ENCODE data around the gene PLSCR1. TPM values are rescaled to one million over a fixed set of nuclear protein-coding genes. Genes with fewer than 3 reads are reported as not detected.
"Not testable (repeated sequence)": the region's sequence is repeated elsewhere in the genome, so short reads cannot be mapped to it uniquely, and the experiment has no call there.

The PLSCR1 gene
- total RNA-seq, 3 donors from 2014 or later (not counting 1 experiment from before 2014, with no cell fraction given): 24.2 to 38.2 (median 35.2) TPM

- Histone ChIP-seq H3K9me3 (ENCODE audit: control insufficient read depth, insufficient read depth, low read length) (peaks cover 6% of the 10 kb centered on the region), H3K4me1 (ENCODE audit: control insufficient read depth, insufficient read depth, low read length) (peaks cover 11% of the 10 kb centered on the region), H3K4me3 (ENCODE audit: low read length) (no peak overlapping the region), H3K27me3 (ENCODE audit: control insufficient read depth, insufficient read depth, low read length) (no peaks in the 10 kb centered on the region), H3K27ac (ENCODE audit: low read length) (no peak overlapping the region), H3K36me3 (ENCODE audit: control insufficient read depth, insufficient read depth, low read length) (no peaks in the 10 kb centered on the region)
- Mint-ChIP-seq H3K4me1 (peaks cover 15 to 16% of the 10 kb centered on the region in 2 donors), H3K4me3 (no peak overlapping the region), H3K27me3 (ENCODE audit: low read depth in 2 of 2) (no peaks in the 10 kb centered on the region), H3K36me3 (no peaks in the 10 kb centered on the region), H3K9me3 (peaks cover 0 to 2% of the 10 kb centered on the region in 2 donors), H3K27ac (no peak overlapping the region)
- no peak for DNase-seq
- ATAC-seq: no peak
- WGBS (ENCODE audit: insufficient coverage): 100% methylated on average over 1 of the region's 1 CpG
- TF ChIP-seq, protein P1, sequence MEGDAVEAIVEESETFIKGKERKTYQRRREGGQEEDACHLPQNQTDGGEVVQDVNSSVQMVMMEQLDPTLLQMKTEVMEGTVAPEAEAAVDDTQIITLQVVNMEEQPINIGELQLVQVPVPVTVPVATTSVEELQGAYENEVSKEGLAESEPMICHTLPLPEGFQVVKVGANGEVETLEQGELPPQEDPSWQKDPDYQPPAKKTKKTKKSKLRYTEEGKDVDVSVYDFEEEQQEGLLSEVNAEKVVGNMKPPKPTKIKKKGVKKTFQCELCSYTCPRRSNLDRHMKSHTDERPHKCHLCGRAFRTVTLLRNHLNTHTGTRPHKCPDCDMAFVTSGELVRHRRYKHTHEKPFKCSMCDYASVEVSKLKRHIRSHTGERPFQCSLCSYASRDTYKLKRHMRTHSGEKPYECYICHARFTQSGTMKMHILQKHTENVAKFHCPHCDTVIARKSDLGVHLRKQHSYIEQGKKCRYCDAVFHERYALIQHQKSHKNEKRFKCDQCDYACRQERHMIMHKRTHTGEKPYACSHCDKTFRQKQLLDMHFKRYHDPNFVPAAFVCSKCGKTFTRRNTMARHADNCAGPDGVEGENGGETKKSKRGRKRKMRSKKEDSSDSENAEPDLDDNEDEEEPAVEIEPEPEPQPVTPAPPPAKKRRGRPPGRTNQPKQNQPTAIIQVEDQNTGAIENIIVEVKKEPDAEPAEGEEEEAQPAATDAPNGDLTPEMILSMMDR (IDR thresholded peaks at IDR 0.05): no peak
- intact Hi-C loops (cut with micrococcal nuclease): no loop called here
Measured at GRCh38 chr3:146499701-146500100, 44.7 kb downstream of the PLSCR1 start.

DNA sequence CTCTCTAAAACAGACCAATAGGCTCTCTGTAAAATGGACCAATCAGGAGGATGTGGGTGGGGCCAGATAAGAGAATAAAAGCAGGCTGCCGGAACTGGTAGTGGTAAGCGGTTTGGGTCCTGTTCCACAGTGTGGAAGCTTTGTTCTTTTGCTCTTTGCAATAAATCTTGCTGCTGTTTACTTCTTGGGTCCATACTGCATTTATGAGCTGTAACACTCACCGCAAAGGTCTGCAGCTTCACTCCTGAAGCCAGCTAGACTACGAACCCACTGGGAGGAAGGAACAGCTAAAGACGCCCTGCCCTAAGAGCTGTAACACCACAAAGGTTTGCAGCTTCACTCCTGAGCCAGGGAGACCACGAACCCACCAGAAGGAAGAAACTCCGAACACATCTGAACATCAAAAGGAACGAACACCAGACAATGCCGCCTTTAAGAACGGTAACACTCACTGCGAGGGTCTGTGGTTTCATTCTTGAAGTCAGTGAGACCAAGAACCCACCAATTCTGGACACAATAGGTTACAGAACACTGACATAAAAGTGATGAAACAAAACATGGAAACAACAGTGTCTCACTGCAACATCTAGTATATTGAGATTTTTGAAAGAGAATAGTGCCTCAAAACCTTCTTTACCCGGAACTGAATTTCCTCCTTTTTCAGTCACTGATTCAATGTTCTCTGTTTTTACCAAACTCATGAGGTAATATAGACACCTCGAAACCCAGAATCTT lies 46.2 kb downstream of the PLSCR1 start:
- Histone ChIP-seq H3K27me3 (ENCODE audit: control insufficient read depth, insufficient read depth, low read length) (no peaks in the 10 kb centered on the region), H3K4me1 (ENCODE audit: control insufficient read depth, insufficient read depth, low read length) (peaks cover 11% of the 10 kb centered on the region), H3K4me3 (ENCODE audit: low read length) (peak overlapping the region; percentile 1), H3K36me3 (ENCODE audit: control insufficient read depth, insufficient read depth, low read length) (no peaks in the 10 kb centered on the region), H3K9me3 (ENCODE audit: control insufficient read depth, insufficient read depth, low read length) (peaks cover 6% of the 10 kb centered on the region), H3K27ac (ENCODE audit: low read length) (peak overlapping the region; percentile 14)
- ATAC-seq: peak in 2 of 3 donors; percentile 60 to 75
- DNase-seq: peak in 1 of 2 donors; percentile 50
- TF ChIP-seq, protein P1 (IDR thresholded peaks at IDR 0.05): no peak
- peak overlapping the region; percentile 80 for H3K4me3 Mint-ChIP-seq
- H3K4me1 Mint-ChIP-seq: peaks cover 15 to 16% of the 10 kb centered on the region in 2 donors
- WGBS (ENCODE audit: insufficient coverage): 22% methylated on average over 12 of the region's 13 CpGs
- peaks cover 0 to 2% of the 10 kb centered on the region in 2 donors for H3K9me3 Mint-ChIP-seq
- intact Hi-C loops (cut with micrococcal nuclease): no loop called here
- H3K27ac Mint-ChIP-seq: peak overlapping the region; percentile 71 to 83
- no peaks in the 10 kb centered on the region for H3K36me3 Mint-ChIP-seq
- peaks cover under 1 to 4% of the 10 kb centered on the region in 2 donors for H3K27me3 Mint-ChIP-seq (ENCODE audit: low read depth in 2 of 2)

DNA sequence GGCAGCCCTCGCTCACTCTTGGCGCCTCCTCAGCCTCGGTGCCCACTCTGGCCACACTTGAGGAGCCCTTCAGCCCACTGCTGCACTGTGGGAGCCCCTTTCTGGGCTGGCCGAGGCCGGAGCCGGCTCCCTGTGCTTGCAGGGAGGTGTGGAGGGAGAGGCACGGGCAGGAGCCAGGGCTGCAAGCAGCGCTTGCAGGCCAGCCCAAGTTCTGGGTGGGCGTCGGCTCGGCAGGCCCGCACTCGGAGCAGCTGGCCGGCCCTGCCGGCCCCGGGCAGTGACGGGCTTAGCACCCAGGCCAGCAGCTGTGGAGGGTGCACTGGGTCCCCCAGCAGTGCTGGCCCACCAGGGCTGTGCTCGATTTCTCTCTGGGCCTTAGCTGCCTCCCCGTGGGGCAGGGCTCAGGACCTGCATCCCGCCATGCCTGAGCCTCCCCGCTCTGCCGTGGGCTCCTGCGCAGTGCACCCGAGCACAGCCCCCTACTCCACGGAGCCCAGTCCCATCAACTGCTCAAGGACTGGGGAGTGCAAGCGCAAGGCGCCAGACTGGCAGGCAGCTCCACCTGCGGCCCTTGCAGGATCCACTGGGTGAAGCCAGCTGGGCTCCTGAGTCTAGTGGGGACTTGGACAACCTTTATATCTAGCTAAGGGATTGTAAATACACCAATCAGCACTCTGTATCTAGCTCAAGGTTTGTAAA lies 47.1 kb downstream of the PLSCR1 start:
- H3K9me3 ChIP-seq (ENCODE audit: control insufficient read depth, insufficient read depth, low read length); DNase-seq; H3K27ac ChIP-seq (ENCODE audit: low read length); H3K36me3 ChIP-seq (ENCODE audit: control insufficient read depth, insufficient read depth, low read length); H3K4me3 ChIP-seq (ENCODE audit: low read length); intact Hi-C loops (cut with micrococcal nuclease); H3K36me3 Mint-ChIP-seq; H3K9me3 Mint-ChIP-seq; ATAC-seq; H3K27me3 ChIP-seq (ENCODE audit: control insufficient read depth, insufficient read depth, low read length): not testable (repeated sequence)
- peaks cover 11% of the 10 kb centered on the region for H3K4me1 ChIP-seq (ENCODE audit: control insufficient read depth, insufficient read depth, low read length)
- peaks cover 15 to 16% of the 10 kb centered on the region in 2 donors for H3K4me1 Mint-ChIP-seq
- peaks cover 10 to 13% of the 10 kb centered on the region in 2 donors for H3K27me3 Mint-ChIP-seq (ENCODE audit: low read depth in 2 of 2)
- WGBS (ENCODE audit: insufficient coverage): 95% methylated on average over 28 of the region's 28 CpGs
- peak overlapping the region; percentile 80 for H3K4me3 Mint-ChIP-seq
- peak overlapping the region in 1 of 2 donors; percentile 83 for H3K27ac Mint-ChIP-seq

DNA sequence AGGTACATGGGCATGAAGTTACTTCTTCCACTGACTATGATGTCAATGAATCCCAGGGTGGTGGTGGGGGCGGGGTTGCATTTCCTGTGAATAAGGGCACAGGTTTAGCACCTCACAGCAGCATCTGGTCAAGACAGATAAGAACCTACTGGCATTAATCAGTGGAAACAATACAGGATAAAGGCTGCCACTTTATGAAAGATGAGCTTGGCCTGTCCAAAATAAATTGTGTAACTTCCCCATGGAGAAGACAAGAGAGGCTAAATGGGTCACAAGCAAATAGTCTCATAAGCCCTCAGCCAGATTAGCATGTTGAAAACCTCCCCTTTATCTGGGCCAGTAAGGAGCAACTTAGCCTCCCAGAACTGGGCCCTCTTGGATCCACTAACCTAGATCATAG lies 47.7 kb downstream of the PLSCR1 start:
- intact Hi-C loops (cut with micrococcal nuclease): no loop called here
- H3K36me3 ChIP-seq (ENCODE audit: control insufficient read depth, insufficient read depth, low read length): no peaks in the 10 kb centered on the region

More for the DNA sequence above, 47.7 kb downstream of the PLSCR1 start:
- DNase-seq: no peak
- TF ChIP-seq, protein P1 (IDR thresholded peaks at IDR 0.05): no peak
- no peak overlapping the region for H3K27ac Mint-ChIP-seq
- no peak for ATAC-seq
- WGBS (ENCODE audit: insufficient coverage): 38% methylated on average over 1 of the region's 1 CpG
- H3K36me3 Mint-ChIP-seq: peaks cover 9% of the 10 kb centered on the region
- H3K9me3 Mint-ChIP-seq: peaks cover 3 to 6% of the 10 kb centered on the region in 2 donors
- peaks cover 15 to 16% of the 10 kb centered on the region in 2 donors for H3K4me1 Mint-ChIP-seq
- Histone ChIP-seq H3K27ac (ENCODE audit: low read length) (no peak overlapping the region), H3K4me3 (ENCODE audit: low read length) (no peak overlapping the region), H3K4me1 (ENCODE audit: control insufficient read depth, insufficient read depth, low read length) (peaks cover 11% of the 10 kb centered on the region), H3K9me3 (ENCODE audit: control insufficient read depth, insufficient read depth, low read length) (peaks cover 6% of the 10 kb centered on the region), H3K27me3 (ENCODE audit: control insufficient read depth, insufficient read depth, low read length) (no peaks in the 10 kb centered on the region)
- H3K4me3 Mint-ChIP-seq: no peak overlapping the region
- peaks cover 11 to 19% of the 10 kb centered on the region in 2 donors for H3K27me3 Mint-ChIP-seq (ENCODE audit: low read depth in 2 of 2)

Measured in natural killer cell (primary cell).